OCI-LY7 (cell line): ENCODE results near the gene SERTAD2. TPM values are rescaled to one million over a fixed set of nuclear protein-coding genes. Genes with fewer than 3 reads are reported as not detected.

Source experiments
- BruUV-seq: library from RNA; stranded (reverse); fragments of 400-500 nt; replicated peaks from 2 replicates; lab custom pipeline; 2021; lab: Mats Ljungman, UMichigan
- CTCF ChIA-PET: fragments of 300-600 bp; sonication (Branson Sonifier 250); formaldehyde crosslinking; loops from one replicate; lab custom pipeline; 2022; ENCODE audit warnings: antibody characterized with exemption; ENCODE audit not compliant: unreplicated experiment; lab: Charles Lee
- POLR2A ChIA-PET: fragments of 300-600 bp; sonication (Branson Sonifier 250); formaldehyde crosslinking; loops from one replicate; lab custom pipeline; 2022; ENCODE audit warnings: antibody characterized with exemption; lab: Charles Lee
- DNase-seq: peaks from one replicate; pipeline ENCODE4 v3.0.0-alpha.2; 2015; ENCODE audit warnings: low spot score
- H2AFZ ChIP-seq: fragments of 200-600 bp; sonication (generic), shearing (Covaris generic); 2 replicates; pipeline ENCODE4 v1.6.1; 2014; ENCODE audit warnings: mild to moderate bottlenecking, antibody characterized with exemption, low read length, moderate library complexity
- H3K27ac ChIP-seq: fragments of 200-600 bp; sonication (generic); 2 replicates; pipeline ENCODE4 v1.5.1; 2014; ENCODE audit warnings: mixed run types, low read depth, mild to moderate bottlenecking, moderate library complexity, low read length, inconsistent platforms; ENCODE audit not compliant: poor library complexity, severe bottlenecking
- H3K36me3 ChIP-seq: fragments of 200-600 bp; sonication (generic); 2 replicates; pipeline ENCODE4 v1.6.1; 2014; ENCODE audit warnings: mild to moderate bottlenecking, antibody characterized with exemption, low read length, moderate library complexity, mixed read lengths; ENCODE audit not compliant: insufficient read depth
- H3K4me1 ChIP-seq: fragments of 200-600 bp; sonication (generic); 2 replicates; pipeline ENCODE4 v1.5.1; 2014; ENCODE audit warnings: mild to moderate bottlenecking, low read length; ENCODE audit not compliant: insufficient read depth, poor library complexity, severe bottlenecking
- H3K4me2 ChIP-seq: fragments of 200-600 bp; sonication (generic); 2 replicates; pipeline ENCODE4 v1.6.1; 2014; ENCODE audit warnings: mild to moderate bottlenecking, low read length
- H3K4me3 ChIP-seq: fragments of 200-600 bp; sonication (generic); 2 replicates; pipeline ENCODE4 v1.5.1; 2014; ENCODE audit warnings: mild to moderate bottlenecking, low read depth, low read length; ENCODE audit not compliant: poor library complexity, severe bottlenecking
- H3K79me2 ChIP-seq: fragments of 200-600 bp; sonication (generic); 2 replicates; pipeline ENCODE4 v1.6.1; 2016; ENCODE audit warnings: low read depth, mild to moderate bottlenecking, low read length, moderate library complexity, mixed read lengths; ENCODE audit not compliant: insufficient read depth
- H3K9me2 ChIP-seq: fragments of 200-600 bp; sonication (generic); 2 replicates; pipeline ENCODE4 v1.6.1; 2016; ENCODE audit warnings: mild to moderate bottlenecking, low read length, mixed read lengths; ENCODE audit not compliant: insufficient read depth
- H3K9me3 ChIP-seq: fragments of 200-600 bp; sonication (generic); 2 replicates; pipeline ENCODE4 v1.6.1; 2014; ENCODE audit warnings: mild to moderate bottlenecking, mixed run types, low read length, mixed read lengths
- H4K20me1 ChIP-seq: fragments of 200-600 bp; sonication (generic); 2 replicates; pipeline ENCODE4 v1.6.1; 2014; ENCODE audit warnings: mild to moderate bottlenecking, antibody characterized with exemption, low read length, moderate library complexity, mixed read lengths; ENCODE audit not compliant: insufficient read depth
- CTCF ChIP-seq: fragments of 200-600 bp; sonication (generic); conservative IDR thresholded peaks from 2 replicates; pipeline ENCODE4 v1.5.1; 2014; ENCODE audit warnings: mild to moderate bottlenecking, antibody characterized with exemption, low read length, moderate library complexity, mixed read lengths
- EZH2phosphoT487 ChIP-seq: fragments of 200-600 bp; sonication (generic); IDR thresholded peaks from 2 replicates; pipeline ENCODE4 v1.6.1; 2018; ENCODE audit warnings: low read depth, borderline replicate concordance, mild to moderate bottlenecking, mixed run types, antibody characterized with exemption, low read length, moderate library complexity, mixed read lengths
- intact Hi-C: fragments of 100-400 bp; cut with micrococcal nuclease; formaldehyde crosslinking; loops from one replicate; pipeline ENCODE4 v1.10.0; 2022; ENCODE audit not compliant: unreplicated experiment
- total RNA-seq, 2 experiments: library from RNA; depleted of rRNA in 1 of 2; stranded (reverse); fragments of >200 nt in 1 of 2; shearing (Covaris generic) in 1 of 2; gene quantifications; 2 replicates each; pipeline ENCODE4 v1.2.3, GENCODE V29; 2014 to 2022

Gene SERTAD2
- total RNA-seq, 2 experiments from 2014 or later = 11.5 to 54.5 TPM

- no peaks in the 10 kb centered on the region for H3K36me3 ChIP-seq
- H3K4me2 ChIP-seq = no peak overlapping the region
- no peak overlapping the region for H2AFZ ChIP-seq
- H3K27ac ChIP-seq = no peak overlapping the region
- intact Hi-C loops = no loop called here
- H4K20me1 ChIP-seq = no peaks in the 10 kb centered on the region
- peaks cover 21% of the 10 kb centered on the region for H3K4me1 ChIP-seq
- H3K79me2 ChIP-seq = no peaks in the 10 kb centered on the region
- no peaks in the 10 kb centered on the region for H3K9me2 ChIP-seq
- TF ChIP-seq CTCF (no peak), EZH2phosphoT487 (no peak)
- no peak for DNase-seq
- BruUV-seq = no TSS peak
- POLR2A ChIA-PET = interaction anchor here (1.2 kb wide), 1 partner anchor 9 kb away, joined by 3 read pairs; no protein-coding TSS in a partner anchor
- H3K9me3 ChIP-seq = no peaks in the 10 kb centered on the region
- CTCF ChIA-PET = no interaction called here
- no peak overlapping the region for H3K4me3 ChIP-seq
Measured at GRCh38 chr2:64610316-64610855, 43.3 kb downstream of the SERTAD2 start.

DNA sequence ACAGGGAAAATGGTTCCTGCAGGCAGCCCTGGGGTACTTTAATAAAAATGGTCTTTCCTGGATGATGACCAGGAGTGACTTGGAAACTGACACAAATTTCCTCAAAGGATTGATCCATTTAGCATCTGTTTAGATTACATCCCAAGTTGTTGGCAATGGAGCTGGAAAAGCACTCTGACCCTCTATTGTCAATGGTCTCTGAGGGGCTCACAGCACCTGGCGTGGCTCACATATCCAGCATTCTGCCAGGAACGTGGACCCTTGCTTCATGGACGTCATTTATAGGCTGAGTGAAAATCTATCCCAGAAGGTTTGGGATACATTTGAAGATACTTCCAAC lies 43.8 kb downstream of the SERTAD2 start:
- ChIA-PET CTCF (no interaction called here), POLR2A (no interaction called here)
- no peak for TF ChIP-seq EZH2phosphoT487
- TF ChIP-seq CTCF = no peak
- Histone ChIP-seq H3K79me2 (no peaks in the 10 kb centered on the region), H3K9me2 (no peaks in the 10 kb centered on the region), H3K4me2 (peak overlapping the region; percentile 72), H4K20me1 (no peaks in the 10 kb centered on the region), H2AFZ (peak overlapping the region; percentile 73; the same call in 1 of the 2 replicates), H3K4me1 (peaks cover 21% of the 10 kb centered on the region), H3K36me3 (no peaks in the 10 kb centered on the region), H3K4me3 (no peak overlapping the region), H3K27ac (no peak overlapping the region), H3K9me3 (no peaks in the 10 kb centered on the region)
- intact Hi-C loops = no loop called here
- no peak for DNase-seq
- BruUV-seq = no TSS peak

GRCh38 chr2:64609227-64609941 lies 44.3 kb downstream of the SERTAD2 start:
- no peak for TF ChIP-seq EZH2phosphoT487
- 0 out of 2 replicates have a peak, but pooled peaks have one; percentile 10 for TF ChIP-seq CTCF
- Histone ChIP-seq H3K9me2 (no peaks in the 10 kb centered on the region), H4K20me1 (no peaks in the 10 kb centered on the region), H3K4me3 (peak overlapping the region; percentile 60), H3K4me2 (peak overlapping the region; percentile 72), H2AFZ (peak overlapping the region; percentile 73), H3K36me3 (no peaks in the 10 kb centered on the region), H3K79me2 (no peaks in the 10 kb centered on the region), H3K9me3 (0 out of 2 replicates have a peak, but pooled peaks cover under 1% of the 10 kb centered on the region), H3K27ac (no peak overlapping the region), H3K4me1 (peaks cover 21% of the 10 kb centered on the region)
- DNase-seq = peak; percentile 66
- CTCF ChIA-PET = interaction anchor here (0.6 kb wide), 1 partner anchor 1070 kb away, joined by 3 read pairs; no protein-coding TSS in a partner anchor
- intact Hi-C loops = no loop called here
- no TSS peak for BruUV-seq
- POLR2A ChIA-PET = no interaction called here
